Fibroblast of lung (primary cell): Measurements from ENCODE around the gene SLC25A23.

Experiments
- EZH2 ChIP-seq: IDR thresholded peaks from 2 replicates; pipeline ENCODE4 v1.5.1; 2012; ENCODE audit warnings: low read length, control low read depth, mild to moderate bottlenecking; ENCODE audit errors: missing control alignments
- TF ChIP-seq, protein P1 (sequence below), 2 donors: IDR thresholded peaks in 1 of 2; conservative IDR thresholded peaks in 1 of 2; 1 replicate in 1 of 2; 2 replicates in 1 of 2; pipeline ENCODE4 v1.5.1; 2011 to 2012; ENCODE audit warnings: low read length in 2 of 2, control low read depth in 1 of 2, inconsistent platforms in 1 of 2, low read depth in 1 of 2, mild to moderate bottlenecking in 1 of 2

DNA sequence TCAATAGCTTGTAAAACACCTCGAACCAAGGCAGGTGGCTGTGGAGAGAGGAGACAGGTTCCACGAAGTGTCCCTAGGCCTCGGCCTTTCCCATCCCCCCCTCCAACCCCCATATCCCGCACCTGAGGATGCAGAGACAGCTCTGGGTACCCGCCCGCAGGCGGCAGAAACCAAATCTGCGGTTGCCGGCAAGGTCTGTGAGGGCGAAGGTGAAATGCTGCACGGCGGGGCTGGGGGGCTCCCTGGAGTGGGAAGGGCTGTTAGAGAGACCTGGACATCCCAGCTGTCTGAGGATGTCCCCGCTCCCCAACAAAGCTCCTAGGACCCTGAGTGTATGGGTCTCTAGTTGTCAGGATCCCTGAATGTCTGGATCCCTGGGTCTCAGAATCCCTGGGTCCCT, 19.2 kb upstream of the SLC25A23 start:
- TF ChIP-seq, protein P1, sequence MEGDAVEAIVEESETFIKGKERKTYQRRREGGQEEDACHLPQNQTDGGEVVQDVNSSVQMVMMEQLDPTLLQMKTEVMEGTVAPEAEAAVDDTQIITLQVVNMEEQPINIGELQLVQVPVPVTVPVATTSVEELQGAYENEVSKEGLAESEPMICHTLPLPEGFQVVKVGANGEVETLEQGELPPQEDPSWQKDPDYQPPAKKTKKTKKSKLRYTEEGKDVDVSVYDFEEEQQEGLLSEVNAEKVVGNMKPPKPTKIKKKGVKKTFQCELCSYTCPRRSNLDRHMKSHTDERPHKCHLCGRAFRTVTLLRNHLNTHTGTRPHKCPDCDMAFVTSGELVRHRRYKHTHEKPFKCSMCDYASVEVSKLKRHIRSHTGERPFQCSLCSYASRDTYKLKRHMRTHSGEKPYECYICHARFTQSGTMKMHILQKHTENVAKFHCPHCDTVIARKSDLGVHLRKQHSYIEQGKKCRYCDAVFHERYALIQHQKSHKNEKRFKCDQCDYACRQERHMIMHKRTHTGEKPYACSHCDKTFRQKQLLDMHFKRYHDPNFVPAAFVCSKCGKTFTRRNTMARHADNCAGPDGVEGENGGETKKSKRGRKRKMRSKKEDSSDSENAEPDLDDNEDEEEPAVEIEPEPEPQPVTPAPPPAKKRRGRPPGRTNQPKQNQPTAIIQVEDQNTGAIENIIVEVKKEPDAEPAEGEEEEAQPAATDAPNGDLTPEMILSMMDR (conservative IDR thresholded peaks at IDR 0.05 in 1 of 2, IDR thresholded peaks at IDR 0.05 in 1 of 2; ENCODE audit: low read depth in 1 of 2, low read length in 2 of 2), result no peak
- TF ChIP-seq EZH2, result no peak
